GM19025 (cell line): Measurements from ENCODE around the gene YKT6.
"Not testable (repeated sequence)": the region's sequence is repeated elsewhere in the genome, so short reads cannot be mapped to it uniquely, and the experiment has no call there.

Experiments
- ATAC-seq: cut with Tn5 transposase; IDR thresholded peaks from one replicate; pipeline ENCODE4 v1.9.1; 2021; ENCODE audit warnings: mild to moderate bottlenecking, low read depth, moderate library complexity; ENCODE audit not compliant: unreplicated experiment

The YKT6 gene

GRCh38 chr7:44171901-44172300, 28.9 kb upstream of the YKT6 start:
- ATAC-seq = not testable (repeated sequence)

DNA sequence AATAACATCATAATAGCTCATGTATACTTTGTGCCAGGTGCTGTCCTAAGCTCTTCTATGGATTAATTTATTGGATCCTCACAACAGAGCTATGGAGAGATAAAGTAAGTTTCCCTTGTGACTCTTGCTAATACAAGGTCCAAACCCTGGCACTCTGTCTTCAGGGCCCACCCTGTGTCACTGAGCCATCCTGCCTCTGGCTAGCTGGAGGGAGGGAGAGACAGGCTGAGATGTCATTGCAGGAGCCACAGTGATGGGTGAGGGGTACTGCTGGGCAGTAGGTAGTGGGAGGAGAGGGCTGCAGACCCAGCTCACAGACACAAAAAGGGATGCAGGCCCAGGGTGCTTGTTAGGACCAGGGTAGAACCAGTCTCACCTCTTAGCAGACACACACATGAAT, 28.4 kb upstream of the YKT6 start:
- ATAC-seq = no peak

DNA sequence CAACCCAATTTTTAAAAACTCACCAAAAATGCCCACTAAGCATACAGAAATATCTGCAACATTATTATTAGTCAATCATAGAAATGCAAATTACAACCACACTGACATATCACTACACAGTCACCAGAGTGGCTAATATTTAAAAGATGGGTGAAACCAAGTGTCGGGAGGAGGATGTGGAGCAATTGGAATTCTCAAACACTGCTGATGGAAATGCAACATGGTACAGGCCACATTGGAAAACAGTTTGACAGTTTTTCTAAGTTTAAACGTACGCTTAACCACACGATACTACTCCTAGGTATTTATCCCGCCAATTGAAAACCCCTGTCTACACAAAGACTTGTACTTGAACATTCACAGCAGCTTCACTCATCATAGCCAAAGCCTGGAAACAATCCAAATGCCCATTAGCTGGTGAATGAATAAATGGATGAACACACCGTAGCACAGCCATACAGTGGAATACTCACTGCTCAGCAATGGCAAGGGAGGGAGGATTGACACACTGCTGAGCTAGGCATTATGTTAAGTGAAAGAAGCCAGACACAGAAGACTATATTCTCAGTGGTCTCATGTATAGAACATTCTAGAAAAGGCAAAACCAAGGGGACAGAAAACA, 27.9 kb upstream of the YKT6 start:
- ATAC-seq = no peak

- ATAC-seq = no peak
Observed at GRCh38 chr7:44173911-44174693, 26.7 kb upstream of the YKT6 start.

DNA sequence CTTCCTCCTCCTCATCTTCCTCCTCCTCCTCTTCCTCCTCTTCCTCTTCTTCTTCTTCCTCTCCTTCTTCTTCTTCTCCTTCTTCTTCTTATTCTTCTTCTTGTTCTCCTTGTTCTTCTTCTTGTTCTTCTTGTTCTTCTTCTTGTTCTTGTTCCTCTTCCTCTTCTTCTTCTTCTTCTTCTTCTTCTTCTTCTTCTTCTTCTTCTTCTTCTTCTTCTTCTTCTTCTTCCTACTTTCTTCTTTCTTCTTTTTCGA, 26.2 kb upstream of the YKT6 start:
- ATAC-seq = not testable (repeated sequence)

DNA sequence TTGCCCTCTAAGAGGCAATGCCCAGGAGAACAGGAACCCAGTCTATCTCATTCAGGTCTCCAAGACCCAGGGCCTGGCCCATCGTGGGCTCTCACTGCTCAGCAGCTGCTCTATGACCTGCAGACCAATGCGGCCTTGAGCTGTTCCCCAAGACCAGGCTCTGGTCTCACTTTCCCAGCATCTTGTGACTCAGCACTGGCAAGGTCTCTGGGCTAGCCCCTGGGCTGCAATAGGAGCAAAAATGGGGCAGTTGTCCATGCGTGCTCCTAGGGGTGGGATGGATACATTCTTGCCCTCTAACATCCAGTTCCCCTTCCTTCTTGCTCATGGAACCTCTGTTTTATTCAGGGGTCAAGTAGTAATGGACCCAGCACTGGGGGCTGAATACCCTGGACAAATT, 25.0 kb upstream of the YKT6 start:
- no peak for ATAC-seq

- ATAC-seq = no peak
Observed at GRCh38 chr7:44176486-44176885, 24.3 kb upstream of the YKT6 start.

DNA sequence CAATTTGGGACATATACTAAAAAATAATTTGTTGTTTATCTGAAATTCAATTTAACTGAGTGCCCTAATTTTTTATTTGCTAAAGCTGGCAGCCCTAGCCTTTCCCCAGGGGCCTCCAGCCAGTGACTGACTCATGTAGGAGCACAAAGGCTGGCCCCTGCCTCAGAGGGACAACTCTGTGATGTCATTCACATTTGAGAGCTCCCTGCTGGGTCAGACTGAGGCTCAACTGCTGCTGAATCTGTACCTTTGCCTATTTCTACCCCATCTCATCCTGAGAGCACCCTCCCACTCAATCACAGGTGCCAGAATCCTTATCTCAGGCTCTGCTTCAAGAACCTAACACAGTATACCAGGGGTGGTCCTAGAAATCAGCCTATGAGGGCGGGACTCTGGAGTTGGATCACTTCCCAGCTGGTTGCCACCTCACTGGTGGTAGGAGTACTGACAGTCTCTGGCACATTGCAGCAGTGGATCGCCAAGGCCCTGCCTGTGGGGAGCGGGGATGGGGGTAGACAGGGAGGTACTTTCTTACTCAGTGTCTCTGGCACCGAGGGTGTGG, 23.1 kb upstream of the YKT6 start:
- no peak for ATAC-seq

- no peak for ATAC-seq
Observed at GRCh38 chr7:44180631-44181030, 20.1 kb upstream of the YKT6 start.

GRCh38 chr7:44182827-44183226, 18.0 kb upstream of the YKT6 start:
- ATAC-seq = no peak

- ATAC-seq = no peak
Observed at GRCh38 chr7:44183386-44183785, 17.4 kb upstream of the YKT6 start.

- ATAC-seq = no peak
Observed at GRCh38 chr7:44184206-44184872, 16.4 kb upstream of the YKT6 start.

DNA sequence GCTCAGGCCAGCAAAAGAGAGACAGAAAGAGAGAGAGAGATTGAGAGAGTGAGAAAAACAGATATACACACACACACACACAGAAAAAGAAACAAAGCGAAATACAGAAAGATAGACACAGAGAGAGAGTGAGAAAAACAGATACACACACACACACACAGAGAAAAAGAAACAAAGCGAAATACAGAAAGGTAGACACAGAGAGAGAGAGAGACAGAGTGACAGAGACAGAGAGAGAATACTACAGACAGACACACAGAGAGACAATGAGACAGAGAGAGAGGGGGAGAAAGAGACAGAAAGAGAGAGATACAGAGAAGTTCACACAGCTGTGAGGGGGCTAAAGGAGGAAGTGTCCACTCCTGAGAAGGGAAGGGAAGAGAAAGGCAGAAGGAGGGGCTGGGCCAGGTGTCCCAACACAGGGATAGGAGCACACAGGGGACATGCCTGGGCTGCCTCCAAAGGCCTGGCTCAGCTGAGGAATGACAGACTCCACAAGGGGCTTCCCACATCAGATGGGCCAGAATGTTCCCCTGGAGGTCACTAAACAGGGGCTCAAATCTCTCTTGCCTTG, 15.8 kb upstream of the YKT6 start:
- ATAC-seq = no peak

DNA sequence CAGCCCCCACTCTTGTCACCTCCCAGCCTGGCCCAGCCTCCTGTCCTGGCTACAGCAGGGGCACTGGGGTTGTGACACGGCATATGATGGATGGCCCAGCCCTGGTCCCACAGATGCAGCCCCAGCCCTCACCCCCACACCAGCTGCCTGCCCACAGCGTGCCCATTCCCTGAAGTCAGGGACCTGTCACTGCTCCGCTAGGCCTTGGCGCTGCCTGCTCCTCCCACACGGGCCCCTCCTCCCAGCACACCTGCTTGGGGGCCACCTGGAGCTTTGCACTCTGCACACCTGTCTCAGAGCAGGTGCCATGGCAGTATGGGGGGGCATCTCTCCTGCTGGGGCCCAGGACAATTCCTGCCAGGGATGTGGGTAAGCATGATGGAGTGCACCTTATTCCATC, 15.0 kb upstream of the YKT6 start:
- no peak for ATAC-seq

GRCh38 chr7:44186736-44187135, 14.0 kb upstream of the YKT6 start:
- ATAC-seq = no peak

DNA sequence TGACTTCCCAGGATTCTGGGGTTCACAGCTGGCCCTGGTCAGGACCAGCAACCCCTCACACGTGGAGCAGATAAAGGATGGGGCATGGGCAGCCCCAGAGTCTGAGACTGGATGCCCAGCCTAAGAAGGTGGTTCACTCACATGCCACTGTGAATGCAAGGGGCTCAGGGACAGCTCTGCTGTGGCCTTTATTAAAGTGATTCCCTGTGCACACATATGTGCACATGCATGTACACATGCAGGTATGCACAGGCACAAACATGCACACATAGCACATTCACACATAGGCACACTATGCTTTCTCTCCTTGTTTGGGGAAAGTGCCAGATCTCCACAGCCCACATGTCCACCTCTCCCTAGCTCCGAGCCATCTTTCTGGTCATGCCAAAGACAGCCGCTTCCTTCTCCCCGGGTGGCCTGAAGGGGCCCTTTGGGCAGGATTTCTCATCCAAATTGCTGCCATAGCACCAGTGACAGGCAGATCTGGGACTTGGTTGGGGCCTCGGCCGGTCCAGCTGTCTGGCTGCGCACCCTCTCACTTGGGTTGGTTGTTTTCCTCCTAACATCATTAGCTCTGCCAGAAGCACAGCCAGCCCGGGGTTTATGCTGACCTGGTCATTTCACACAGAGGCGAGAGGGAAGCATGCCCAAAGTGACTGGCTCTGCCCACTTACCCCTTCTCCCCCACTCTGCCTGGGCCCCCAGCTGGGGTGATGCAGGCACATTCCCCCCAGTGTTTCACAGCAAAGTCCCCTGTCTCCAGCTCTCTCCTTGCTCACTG, 13.0 kb upstream of the YKT6 start:
- ATAC-seq = no peak

DNA sequence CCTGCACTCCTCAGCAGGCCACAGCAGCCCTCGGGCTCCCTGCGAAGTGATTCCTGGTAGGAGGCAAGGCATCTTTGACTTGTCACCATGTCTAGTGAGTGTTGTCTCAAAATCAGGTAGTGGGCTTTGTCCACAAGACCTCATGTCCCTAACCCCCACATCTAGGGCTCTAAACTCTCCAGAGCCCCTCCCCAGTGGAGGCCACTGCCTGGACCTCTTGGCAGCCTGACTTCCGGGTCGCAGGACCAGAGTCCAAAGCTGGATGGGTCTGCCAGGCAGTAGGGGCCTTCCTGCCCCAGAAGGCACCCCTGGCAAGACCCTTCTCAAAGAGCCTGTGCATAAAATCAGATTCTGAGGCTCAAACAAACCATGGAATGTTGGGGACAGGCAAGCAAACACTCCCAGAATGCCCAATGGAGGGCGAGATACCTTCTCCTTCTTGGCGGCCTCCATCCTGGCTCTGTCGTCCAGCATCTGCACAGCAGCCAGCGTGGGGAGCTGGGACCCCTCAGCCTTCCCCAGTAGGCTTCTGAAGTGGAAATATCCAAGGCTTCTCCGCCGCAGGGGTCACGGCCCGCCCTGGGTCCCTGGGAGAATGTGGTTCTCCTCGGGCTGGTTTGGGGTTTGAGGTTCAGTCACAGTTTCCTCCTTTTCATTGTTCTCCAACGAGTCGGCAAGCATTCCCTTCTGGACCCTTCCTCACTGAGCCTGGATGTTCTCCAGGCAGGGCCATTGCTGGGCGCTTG, 12.1 kb upstream of the YKT6 start:
- no peak for ATAC-seq

- ATAC-seq = no peak
Observed at GRCh38 chr7:44189286-44189992, 11.3 kb upstream of the YKT6 start, which contains the start of gene GCK. GCK (minus strand) TSS chr7:44189439; CDS start chr7:44188953, 486 bp downstream.
